HFF-Myc (cell line): ENCODE data around the gene NRIP2.
A peak's percentile ranks its signal among the peaks of the same experiment; 100 is the strongest.

ENCODE experiments used
- DNase-seq: peaks from one replicate; pipeline ENCODE4 v3.0.0-alpha.2; 2011; ENCODE audit warnings: low read depth; ENCODE audit errors: extremely low read depth
- H3K4me3 ChIP-seq: replicated peaks from 2 replicates; pipeline ENCODE4 v1.5.1; 2011; ENCODE audit warnings: low read depth, mild to moderate bottlenecking, control low read depth, low read length
- TF ChIP-seq, protein P1 (sequence below): IDR thresholded peaks from 2 replicates; pipeline ENCODE4 v1.5.1; 2012; ENCODE audit warnings: mild to moderate bottlenecking, low read depth, low read length, control low read depth; ENCODE audit errors: missing control alignments

NRIP2 gene

DNA sequence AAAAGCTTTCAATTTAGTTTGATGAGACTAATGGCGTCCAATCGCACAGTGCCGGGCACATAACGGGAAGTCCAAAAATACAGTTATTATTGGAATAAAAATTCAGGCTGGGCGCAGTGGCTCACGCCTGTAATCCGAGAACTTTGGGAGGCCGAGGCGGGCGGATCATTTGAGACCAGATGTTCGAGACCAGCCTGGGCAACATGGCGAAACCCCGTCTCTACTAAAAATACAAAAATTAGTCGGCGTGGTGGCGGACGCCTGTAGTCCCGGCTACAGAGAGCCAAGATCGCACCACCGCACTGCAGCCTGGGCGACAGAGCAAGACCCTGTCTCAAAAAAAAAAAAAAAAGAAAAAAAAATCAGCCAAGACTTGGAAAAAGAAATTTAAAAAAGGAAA lies 41.3 kb downstream of the NRIP2 start:
- TF ChIP-seq, protein P1, sequence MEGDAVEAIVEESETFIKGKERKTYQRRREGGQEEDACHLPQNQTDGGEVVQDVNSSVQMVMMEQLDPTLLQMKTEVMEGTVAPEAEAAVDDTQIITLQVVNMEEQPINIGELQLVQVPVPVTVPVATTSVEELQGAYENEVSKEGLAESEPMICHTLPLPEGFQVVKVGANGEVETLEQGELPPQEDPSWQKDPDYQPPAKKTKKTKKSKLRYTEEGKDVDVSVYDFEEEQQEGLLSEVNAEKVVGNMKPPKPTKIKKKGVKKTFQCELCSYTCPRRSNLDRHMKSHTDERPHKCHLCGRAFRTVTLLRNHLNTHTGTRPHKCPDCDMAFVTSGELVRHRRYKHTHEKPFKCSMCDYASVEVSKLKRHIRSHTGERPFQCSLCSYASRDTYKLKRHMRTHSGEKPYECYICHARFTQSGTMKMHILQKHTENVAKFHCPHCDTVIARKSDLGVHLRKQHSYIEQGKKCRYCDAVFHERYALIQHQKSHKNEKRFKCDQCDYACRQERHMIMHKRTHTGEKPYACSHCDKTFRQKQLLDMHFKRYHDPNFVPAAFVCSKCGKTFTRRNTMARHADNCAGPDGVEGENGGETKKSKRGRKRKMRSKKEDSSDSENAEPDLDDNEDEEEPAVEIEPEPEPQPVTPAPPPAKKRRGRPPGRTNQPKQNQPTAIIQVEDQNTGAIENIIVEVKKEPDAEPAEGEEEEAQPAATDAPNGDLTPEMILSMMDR, result no peak
- no peak for DNase-seq
- no peak overlapping the region for H3K4me3 ChIP-seq

DNA sequence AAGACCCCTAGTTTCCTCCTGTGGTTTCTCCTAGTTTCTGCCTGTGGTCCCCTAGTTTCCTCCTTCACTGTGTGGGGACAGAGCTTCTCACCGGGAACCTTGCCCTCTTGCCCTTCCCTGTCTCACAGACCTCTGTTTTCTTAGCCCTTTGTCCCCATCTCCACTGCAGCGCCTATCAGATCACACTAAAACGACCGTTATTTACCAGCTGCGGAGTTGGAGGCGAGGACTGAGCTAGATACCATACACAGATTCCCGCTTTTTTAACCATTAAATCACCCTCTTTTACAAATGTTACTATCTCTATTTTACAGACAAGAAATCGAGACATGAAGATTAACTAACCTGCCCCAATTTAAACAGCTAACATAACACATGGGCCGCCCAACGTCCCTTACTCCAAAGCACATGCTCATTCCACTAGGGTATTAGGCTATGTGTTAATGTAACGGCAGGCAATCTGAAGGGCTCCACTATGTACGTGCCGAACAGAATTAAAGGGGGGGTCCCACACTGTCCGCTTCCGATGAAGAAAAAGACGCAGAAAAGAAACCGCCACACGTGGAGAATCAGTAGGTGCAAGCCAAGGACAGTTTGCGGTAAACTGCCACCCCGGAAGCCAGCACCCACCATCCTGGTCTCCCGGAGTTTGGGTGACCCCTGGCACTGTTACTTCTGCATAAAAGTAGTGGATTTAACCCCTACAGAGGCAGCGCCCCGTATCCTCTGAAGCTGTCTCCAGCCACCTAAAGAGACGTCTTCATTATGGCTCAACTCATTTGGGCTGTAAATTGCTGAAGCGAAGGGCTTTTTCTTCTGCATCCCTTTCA lies 41.9 kb downstream of the NRIP2 start:
- no peak overlapping the region for H3K4me3 ChIP-seq
- DNase-seq, result no peak
- TF ChIP-seq, protein P1, result no peak

DNA sequence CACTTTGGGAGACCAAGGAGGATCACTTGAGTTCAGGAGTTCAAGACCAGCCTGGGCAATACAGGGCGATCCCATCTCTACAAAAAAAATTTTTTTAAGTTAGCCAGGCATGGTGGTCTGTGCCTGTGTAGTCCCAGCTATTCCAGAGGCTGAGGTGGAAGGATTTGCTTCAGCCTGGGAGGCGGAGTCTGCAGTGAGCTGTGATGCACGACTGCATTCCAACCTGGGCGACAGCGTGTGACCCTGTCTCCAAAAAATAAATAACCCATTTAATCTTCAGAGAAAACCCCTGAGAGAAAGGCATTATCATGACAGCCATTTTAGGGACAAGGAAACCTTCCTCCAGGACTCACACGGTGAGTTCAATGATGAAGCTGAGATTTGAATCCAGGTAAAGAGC lies 43.7 kb downstream of the NRIP2 start:
- no peak for DNase-seq
- TF ChIP-seq, protein P1, result no peak
- H3K4me3 ChIP-seq, result no peak overlapping the region

DNA sequence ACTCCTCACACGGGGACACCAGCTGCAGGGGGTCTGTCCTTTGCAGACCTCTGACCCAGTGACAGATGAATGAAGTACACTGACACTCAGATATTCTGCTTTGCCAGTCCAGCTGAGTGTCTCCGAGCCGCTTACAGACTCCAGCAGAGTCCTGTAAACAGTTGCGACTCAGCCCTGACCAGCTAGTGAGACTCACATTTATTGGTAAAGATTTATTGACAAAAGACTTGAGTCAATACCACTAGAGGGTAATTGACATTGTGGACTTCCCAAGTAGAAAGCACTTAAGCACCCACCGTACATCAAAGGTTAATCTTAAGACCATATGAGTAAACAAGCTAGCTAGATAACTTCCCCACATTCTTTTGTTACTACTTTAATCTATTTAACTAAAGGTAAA lies 49.8 kb downstream of the NRIP2 start:
- DNase-seq, result no peak
- no peak overlapping the region for H3K4me3 ChIP-seq
- TF ChIP-seq, protein P1, result no peak

DNA sequence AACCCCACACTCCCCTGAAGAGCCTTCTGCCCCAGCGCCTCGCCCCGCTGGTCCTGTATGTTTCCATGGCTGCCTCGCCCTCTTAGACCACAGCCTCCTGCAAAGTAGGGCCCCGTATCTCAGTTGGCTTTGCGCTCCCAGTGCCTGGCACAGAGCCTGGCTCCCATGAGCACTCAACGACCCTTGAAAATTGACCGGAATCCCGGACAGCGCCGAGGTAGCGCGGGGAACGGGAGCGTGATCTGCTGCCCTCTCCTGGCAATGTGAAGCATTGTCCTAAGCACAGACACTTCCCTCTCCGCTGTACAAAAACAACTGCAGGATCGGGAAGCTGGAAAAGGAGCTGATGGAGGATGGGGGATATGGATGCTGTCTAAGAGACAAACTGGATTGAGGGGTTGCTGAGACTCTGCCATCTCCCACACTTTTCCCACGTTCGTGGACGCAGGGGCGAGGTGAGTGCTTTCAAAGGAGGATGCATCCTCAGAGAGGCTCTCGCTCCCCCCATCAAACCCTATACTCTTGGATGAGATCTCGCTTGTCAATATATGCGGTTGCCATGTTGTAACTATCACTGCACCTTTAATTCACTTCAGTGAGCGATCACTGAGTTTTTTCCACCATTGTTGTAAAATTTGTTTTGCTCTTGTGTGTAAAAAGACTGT lies 50.8 kb downstream of the NRIP2 start:
- DNase-seq, result no peak
- H3K4me3 ChIP-seq, result no peak overlapping the region
- TF ChIP-seq, protein P1, result peak; percentile 94

DNA sequence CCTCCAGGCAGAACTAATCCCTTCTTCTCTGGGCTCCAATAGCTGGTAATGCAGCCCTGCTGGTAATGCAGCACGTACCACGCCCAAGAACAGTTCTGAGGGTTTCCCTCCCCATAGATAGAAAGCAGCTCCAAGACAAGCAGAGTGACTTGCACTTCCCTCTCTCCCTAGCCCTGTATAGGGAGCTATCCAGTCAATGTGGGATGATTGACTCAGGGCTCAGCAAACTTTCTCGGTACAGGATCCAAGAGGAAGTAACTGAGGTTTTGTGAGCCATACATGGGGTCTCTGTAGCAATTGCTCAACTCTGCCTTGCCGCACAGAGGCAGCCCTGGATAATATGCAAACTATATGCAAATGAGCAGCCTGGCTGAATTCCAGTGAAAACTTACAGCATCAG lies 55.6 kb downstream of the NRIP2 start:
- DNase-seq, result no peak
- TF ChIP-seq, protein P1, result no peak
- H3K4me3 ChIP-seq, result no peak overlapping the region
